AG09319 (cell line): ENCODE measurements around the gene WAS.
"Not testable (repeated sequence)": the region's sequence is repeated elsewhere in the genome, so short reads cannot be mapped to it uniquely, and the experiment has no call there.

Experiments
- DNase-seq: peaks from one replicate; pipeline ENCODE4 v3.0.0-alpha.2; 2010; ENCODE audit warnings: low read depth; ENCODE audit errors: extremely low read depth
- CTCF ChIP-seq: IDR thresholded peaks from 2 replicates; pipeline ENCODE4 v1.5.1; 2011; ENCODE audit warnings: low read depth, mild to moderate bottlenecking, inconsistent platforms, low read length, moderate library complexity

Gene WAS

GRCh38 chrX:48677516-48677915 lies 6.1 kb upstream of the WAS start:
- no peak for DNase-seq
- TF ChIP-seq CTCF, result no peak

GRCh38 chrX:48680467-48680866 lies 3.1 kb upstream of the WAS start:
- not testable (repeated sequence) for DNase-seq

- DNase-seq, result not testable (repeated sequence)
These were observed 2.7 kb upstream of the WAS start for GRCh38 chrX:48680925-48681324.

GRCh38 chrX:48681539-48682183 lies 1.9 kb upstream of the WAS start:
- no peak for TF ChIP-seq CTCF
- DNase-seq, result no peak

GRCh38 chrX:48682795-48683194 lies 804 bp upstream of the WAS start:
- not testable (repeated sequence) for DNase-seq

- TF ChIP-seq CTCF, result no peak
- no peak for DNase-seq
These were observed 535 bp downstream of the WAS start for GRCh38 chrX:48684134-48684533.

GRCh38 chrX:48685416-48685815 lies 1.8 kb downstream of the WAS start:
- no peak for TF ChIP-seq CTCF
- DNase-seq, result no peak

GRCh38 chrX:48688531-48689150 lies 5.0 kb downstream of the WAS start:
- no peak for TF ChIP-seq CTCF
- DNase-seq, result no peak

GRCh38 chrX:48689208-48689920 lies 5.8 kb downstream of the WAS start:
- no peak for DNase-seq
- TF ChIP-seq CTCF, result no peak

- not testable (repeated sequence) for DNase-seq
These were observed 8.1 kb downstream of the WAS start for GRCh38 chrX:48691746-48692145.
